Inflammatory macrophage treated with lipopolysaccharide for 1 hour (primary cell): ENCODE measurements around the gene ELMO1.

ENCODE experiments used
- DNase-seq, 2 donors: peaks; one replicate each; pipeline ENCODE4 v3.0.0-alpha.2; 2020 to 2022

Gene ELMO1

GRCh38 chr7:37112876-37113275 lies 335.8 kb downstream of the ELMO1 start:
- DNase-seq = no peak

- no peak for DNase-seq
Measured at GRCh38 chr7:37112218-37112617, 336.4 kb downstream of the ELMO1 start.

- no peak for DNase-seq
Measured at GRCh38 chr7:37111459-37111858, 337.2 kb downstream of the ELMO1 start.

- no peak for DNase-seq
Measured at GRCh38 chr7:37110660-37111424, 337.8 kb downstream of the ELMO1 start.

- DNase-seq = peak; percentile 25 to 26
Measured at GRCh38 chr7:37109843-37110242, 338.8 kb downstream of the ELMO1 start.

GRCh38 chr7:37109016-37109683 lies 339.5 kb downstream of the ELMO1 start:
- DNase-seq = no peak

GRCh38 chr7:37108615-37109014 lies 340.0 kb downstream of the ELMO1 start:
- DNase-seq = no peak

- DNase-seq = no peak
Measured at GRCh38 chr7:37107047-37107750, 341.5 kb downstream of the ELMO1 start.

GRCh38 chr7:37105762-37106161 lies 342.9 kb downstream of the ELMO1 start:
- no peak for DNase-seq

GRCh38 chr7:37104822-37105518 lies 343.7 kb downstream of the ELMO1 start:
- no peak for DNase-seq

- DNase-seq = no peak
Measured at GRCh38 chr7:37102518-37103137, 346.0 kb downstream of the ELMO1 start.

- no peak for DNase-seq
Measured at GRCh38 chr7:37100735-37101331, 347.8 kb downstream of the ELMO1 start.

- no peak for DNase-seq
Measured at GRCh38 chr7:37098762-37099161, 349.9 kb downstream of the ELMO1 start.

GRCh38 chr7:37097983-37098382 lies 350.7 kb downstream of the ELMO1 start:
- no peak for DNase-seq

- DNase-seq = no peak
Measured at GRCh38 chr7:37097276-37097675, 351.4 kb downstream of the ELMO1 start.

- no peak for DNase-seq
Measured at GRCh38 chr7:37096341-37096740, 352.3 kb downstream of the ELMO1 start.

- no peak for DNase-seq
Measured at GRCh38 chr7:37095122-37095521, 353.5 kb downstream of the ELMO1 start.

- no peak for DNase-seq
Measured at GRCh38 chr7:37093257-37093656, 355.4 kb downstream of the ELMO1 start.

- peak; percentile 84 to 93 for DNase-seq
Measured at GRCh38 chr7:37092548-37092947, 356.1 kb downstream of the ELMO1 start.

GRCh38 chr7:37089972-37090371 lies 358.7 kb downstream of the ELMO1 start:
- DNase-seq = no peak

GRCh38 chr7:37085600-37085999 lies 363.1 kb downstream of the ELMO1 start:
- DNase-seq = no peak

GRCh38 chr7:37084303-37084702 lies 364.4 kb downstream of the ELMO1 start:
- DNase-seq = no peak
